ENCODE results near the gene GKAP1.
A peak's percentile ranks its signal among the peaks of the same experiment; 100 is the strongest.
"Not testable (repeated sequence)": the region's sequence is repeated elsewhere in the genome, so short reads cannot be mapped to it uniquely, and the experiment has no call there.

Gene GKAP1

GRCh38 chr9:83728591-83729368 is 88.8 kb downstream of the GKAP1 start:
- DNase-seq, result not testable (repeated sequence)

GRCh38 chr9:83724436-83724835 is 93.1 kb downstream of the GKAP1 start:
- no peak for DNase-seq

GRCh38 chr9:83722726-83723495 is 94.7 kb downstream of the GKAP1 start:
- DNase-seq, result no peak

GRCh38 chr9:83721509-83721908 is 96.1 kb downstream of the GKAP1 start:
- no peak for DNase-seq

GRCh38 chr9:83715794-83716193 is 101.8 kb downstream of the GKAP1 start:
- no peak for DNase-seq

GRCh38 chr9:83715221-83715620 is 102.3 kb downstream of the GKAP1 start:
- DNase-seq, result no peak

GRCh38 chr9:83714329-83714728 is 103.2 kb downstream of the GKAP1 start:
- peak; percentile 78 for DNase-seq

- DNase-seq, result peak; percentile 90
Measured at GRCh38 chr9:83708515-83709158, 108.9 kb downstream of the GKAP1 start.

GRCh38 chr9:83707768-83708514 is 109.6 kb downstream of the GKAP1 start, which contains the start of gene UBQLN1:
TSS of gene UBQLN1 (minus strand) at chr9:83707958. CDS start at chr9:83707679, 279 bp downstream.
- DNase-seq, result peak; percentile 95

GRCh38 chr9:83707518-83707767 is 110.1 kb downstream of the GKAP1 start:
- no peak for DNase-seq

- peak; percentile 83 for DNase-seq
Measured at GRCh38 chr9:83706676-83707517, 110.7 kb downstream of the GKAP1 start.

GRCh38 chr9:83705219-83705651 is 112.3 kb downstream of the GKAP1 start:
- DNase-seq, result not testable (repeated sequence)

- no peak for DNase-seq
Measured at GRCh38 chr9:83701769-83702168, 115.8 kb downstream of the GKAP1 start.

GRCh38 chr9:83701286-83701685 is 116.3 kb downstream of the GKAP1 start:
- no peak for DNase-seq

- DNase-seq, result no peak
Measured at GRCh38 chr9:83699615-83700014, 118.0 kb downstream of the GKAP1 start.

- DNase-seq, result no peak
Measured at GRCh38 chr9:83698976-83699585, 118.5 kb downstream of the GKAP1 start.

- DNase-seq, result no peak
Measured at GRCh38 chr9:83691492-83691891, 126.1 kb downstream of the GKAP1 start.

Data from hematopoietic multipotent progenitor cell treated with erythropoietin and hydrocortisone succinate and interleukin-3 and kit ligand, for 4 days (in vitro differentiated cells).